Muscle of arm (tissue), 12 donors: ENCODE measurements around the gene ADGRG1. TPM values are rescaled to one million over a fixed set of nuclear protein-coding genes. Genes with fewer than 3 reads are reported as not detected.

Source experiments
- polyA plus RNA-seq, 12 donors: library from polyadenylated mRNA; unstranded; fragments of 120-200 nt; gene quantifications; one replicate each; pipeline ENCODE4 v1.2.1, GENCODE V29; 2013; ENCODE audit not compliant: insufficient read length in 12 of 12

Gene ADGRG1
- polyA plus RNA-seq, 12 donors: 4.4 to 48.0 (median 7.7) TPM; not detected in 1

Other genes starting within 250 kb of the ADGRG1 start
- gene CCL17, start 223.9 kb upstream of the ADGRG1 start, polyA plus RNA-seq: under 1 TPM in 1 of 12 donors, not detected in 11; 0.65 TPM
- 10 to 100 TPM in 11 of 12 donors, not detected in 1; 46.1 to 72.9 (median 58.4) TPM for gene CIAPIN1, start 181.2 kb upstream of the ADGRG1 start, polyA plus RNA-seq
- gene COQ9, start 181.2 kb upstream of the ADGRG1 start, polyA plus RNA-seq: 10 to 100 TPM in 11 of 12 donors, not detected in 1; 55.0 to 81.0 (median 65.5) TPM
- gene POLR2C, start 166.0 kb upstream of the ADGRG1 start, polyA plus RNA-seq: 10 to 100 TPM in 11 of 12 donors, not detected in 1; 24.3 to 51.2 (median 47.1) TPM
- 10 to 100 TPM in 5 of 12 donors, 1 to 10 TPM in 6, not detected in 1; 6.6 to 33.0 (median 9.5) TPM for gene DOK4, start 142.1 kb upstream of the ADGRG1 start, polyA plus RNA-seq
- 10 to 100 TPM in 7 of 12 donors, 1 to 10 TPM in 4, not detected in 1; 9.2 to 20.8 (median 11.4) TPM for gene CCDC102A, start 92.1 kb upstream of the ADGRG1 start, polyA plus RNA-seq
- gene ADGRG5, start 86.0 kb upstream of the ADGRG1 start, polyA plus RNA-seq: 1 to 10 TPM in 9 of 12 donors, under 1 TPM in 2, not detected in 1; 0.70 to 4.3 (median 1.9) TPM
- under 1 TPM in 9 of 12 donors, not detected in 3; 0.10 to 0.55 (median 0.22) TPM for gene ADGRG3, start 39.7 kb downstream of the ADGRG1 start, polyA plus RNA-seq
- under 1 TPM in 5 of 12 donors, not detected in 7; 0.05 to 0.31 (median 0.17) TPM for gene DRC7, start 66.2 kb downstream of the ADGRG1 start, polyA plus RNA-seq
- 10 to 100 TPM in 11 of 12 donors, not detected in 1; 29.5 to 65.6 (median 37.0) TPM for gene KATNB1, start 107.1 kb downstream of the ADGRG1 start, polyA plus RNA-seq
- 10 to 100 TPM in 11 of 12 donors, not detected in 1; 10.8 to 70.4 (median 17.6) TPM for gene KIFC3, start 173.9 kb downstream of the ADGRG1 start, polyA plus RNA-seq